SU-DHL-6 (cell line): Measurements from ENCODE around the gene RASSF3.

Source experiments
- H2AFZ ChIP-seq: fragments of 200-600 bp; sonication (generic); 2 replicates; pipeline ENCODE4 v1.6.1; 2014; ENCODE audit warnings: low read depth, mild to moderate bottlenecking, moderate library complexity, mixed read lengths, antibody characterized with exemption, low read length; ENCODE audit not compliant: severe bottlenecking
- H3F3A ChIP-seq: fragments of 200-600 bp; shearing (Covaris generic); 2 replicates; pipeline ENCODE4 v1.6.0; 2016; ENCODE audit warnings: antibody characterized with exemption, mild to moderate bottlenecking; ENCODE audit not compliant: insufficient read depth
- H3K27ac ChIP-seq: fragments of 200-600 bp; sonication (generic); 2 replicates; pipeline ENCODE4 v1.5.1; 2016; ENCODE audit warnings: low read depth, mild to moderate bottlenecking, low read length, moderate library complexity, mixed read lengths
- H3K27me3 ChIP-seq: fragments of 200-600 bp; sonication (generic), shearing (Covaris generic); 2 replicates; pipeline ENCODE4 v1.6.0; 2014; ENCODE audit warnings: mild to moderate bottlenecking, low read length
- H3K36me3 ChIP-seq: fragments of 200-600 bp; sonication (generic); 2 replicates; pipeline ENCODE4 v1.6.1; 2014; ENCODE audit warnings: mild to moderate bottlenecking, low read length, mixed read lengths
- H3K4me2 ChIP-seq: fragments of 300-600, 200-600 bp; shearing (Covaris generic), sonication (generic); 2 replicates; pipeline ENCODE4 v1.6.0; 2014; ENCODE audit warnings: low read length, low read depth, mild to moderate bottlenecking; ENCODE audit not compliant: poor library complexity, severe bottlenecking
- H3K4me3 ChIP-seq: fragments of 200-600 bp; sonication (generic); 2 replicates; pipeline ENCODE4 v1.5.1; 2014; ENCODE audit warnings: antibody characterized with exemption, low read length, mild to moderate bottlenecking, mixed read lengths; ENCODE audit not compliant: insufficient read depth, poor library complexity, severe bottlenecking
- H3K79me2 ChIP-seq: fragments of 200-600 bp; sonication (generic); 2 replicates; pipeline ENCODE4 v1.6.1; 2014; ENCODE audit warnings: mild to moderate bottlenecking, low read length, moderate library complexity; ENCODE audit not compliant: insufficient read depth
- H3K9ac ChIP-seq: fragments of 200-600 bp; sonication (generic); 2 replicates; pipeline ENCODE4 v1.7.0; 2014; ENCODE audit warnings: mild to moderate bottlenecking, low read length
- H3K9me2 ChIP-seq: fragments of 200-600 bp; sonication (generic); replicated peaks from 2 replicates; pipeline ENCODE4 v1.6.1; 2014; ENCODE audit warnings: low read length; ENCODE audit not compliant: insufficient read depth
- H3K9me3 ChIP-seq: fragments of 200-600 bp; sonication (generic); 2 replicates; pipeline ENCODE4 v1.6.1; 2014; ENCODE audit warnings: low read length, mixed read lengths; ENCODE audit not compliant: insufficient read depth
- H4K20me1 ChIP-seq: fragments of 200-600 bp; sonication (generic); 2 replicates; pipeline ENCODE4 v1.6.1; 2014; ENCODE audit warnings: low read depth, mild to moderate bottlenecking, antibody characterized with exemption, low read length, moderate library complexity, mixed read lengths
- CTCF ChIP-seq: fragments of 200-600 bp; sonication (generic); IDR thresholded peaks from one replicate; pipeline ENCODE4 v1.5.1; 2017; ENCODE audit warnings: antibody characterized with exemption, mild to moderate bottlenecking, low read length, moderate library complexity; ENCODE audit not compliant: insufficient read depth, poor library complexity, severe bottlenecking
- EZH2phosphoT487 ChIP-seq: fragments of 200-600 bp; sonication (generic), shearing (Covaris generic); conservative IDR thresholded peaks from 2 replicates; pipeline ENCODE4 v1.6.1; 2018; ENCODE audit warnings: mild to moderate bottlenecking, antibody characterized with exemption, low read length, moderate library complexity, mixed read lengths

The RASSF3 gene

GRCh38 chr12:64590183-64590582, 20.1 kb upstream of the RASSF3 start:
- no peaks in the 10 kb centered on the region for H3F3A ChIP-seq
- TF ChIP-seq CTCF (no peak), EZH2phosphoT487 (no peak)
- H3K27me3 ChIP-seq = no peaks in the 10 kb centered on the region

GRCh38 chr12:64595863-64596793, 14.2 kb upstream of the RASSF3 start:
- no peak overlapping the region for H3K27ac ChIP-seq
- no peaks in the 10 kb centered on the region for H3K9me2 ChIP-seq
- no peak overlapping the region for H2AFZ ChIP-seq
- H3K36me3 ChIP-seq = no peaks in the 10 kb centered on the region
- no peaks in the 10 kb centered on the region for H3K79me2 ChIP-seq
- no peak overlapping the region for H3K9ac ChIP-seq
- no peaks in the 10 kb centered on the region for H3K27me3 ChIP-seq
- no peak overlapping the region for H3K4me2 ChIP-seq
- H3K9me3 ChIP-seq = no peaks in the 10 kb centered on the region
- no peak overlapping the region for H3K4me3 ChIP-seq
- no peaks in the 10 kb centered on the region for H3F3A ChIP-seq
- no peaks in the 10 kb centered on the region for H4K20me1 ChIP-seq
- TF ChIP-seq CTCF = no peak
- no peak for TF ChIP-seq EZH2phosphoT487

More at GRCh38 chr12:64590183-64590582, 20.1 kb upstream of the RASSF3 start:
- Histone ChIP-seq H3K9me2 (no peaks in the 10 kb centered on the region), H3K9me3 (no peaks in the 10 kb centered on the region), H3K9ac (no peak overlapping the region), H3K36me3 (no peaks in the 10 kb centered on the region), H3K79me2 (no peaks in the 10 kb centered on the region), H2AFZ (no peak overlapping the region), H3K4me3 (no peak overlapping the region), H3K27ac (no peak overlapping the region), H3K4me2 (no peak overlapping the region), H4K20me1 (no peaks in the 10 kb centered on the region)

GRCh38 chr12:64598831-64599230, 11.5 kb upstream of the RASSF3 start:
- Histone ChIP-seq H4K20me1 (no peaks in the 10 kb centered on the region), H3K9ac (no peak overlapping the region), H2AFZ (no peak overlapping the region), H3K4me2 (no peak overlapping the region), H3K9me2 (no peaks in the 10 kb centered on the region), H3K79me2 (no peaks in the 10 kb centered on the region), H3F3A (no peaks in the 10 kb centered on the region), H3K9me3 (no peaks in the 10 kb centered on the region), H3K27ac (no peak overlapping the region), H3K36me3 (no peaks in the 10 kb centered on the region), H3K4me3 (no peak overlapping the region), H3K27me3 (no peaks in the 10 kb centered on the region)
- TF ChIP-seq CTCF (no peak), EZH2phosphoT487 (no peak)
